ENCODE results near the gene TNF. TPM values are rescaled to one million over a fixed set of nuclear protein-coding genes. Genes with fewer than 3 reads are reported as not detected.

Gene TNF
- total RNA-seq, 1 experiment from 2014 or later: not detected

DNA sequence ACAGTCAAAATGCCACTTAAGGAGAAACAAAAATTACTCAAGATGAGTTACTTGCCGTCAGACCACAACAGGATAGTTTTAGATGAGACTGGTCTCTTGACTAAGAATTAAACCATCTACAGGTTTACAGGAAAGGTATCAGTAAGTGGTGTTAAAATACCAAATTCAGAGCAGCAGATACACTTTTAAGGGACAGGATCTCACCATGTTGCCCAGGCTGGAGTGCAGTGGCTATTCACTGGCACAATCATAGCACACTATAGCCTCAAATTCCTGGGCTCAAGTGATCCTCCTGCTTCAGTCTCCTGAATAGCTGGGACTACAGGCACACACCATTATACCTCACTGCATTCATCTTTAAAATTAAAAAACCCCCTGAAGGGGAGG is 41.9 kb upstream of the TNF start:
- no peak overlapping the region for H3K23ac ChIP-seq (ENCODE audit: insufficient read length, low read depth, low read length)
- H3K4me1 ChIP-seq (ENCODE audit: insufficient read depth, low read length): no peaks in the 10 kb centered on the region; the same call in 1 of the 2 replicates
- H3K4me2 ChIP-seq (ENCODE audit: insufficient read depth, insufficient read length, low read length): no peak overlapping the region
- H2BK120ac ChIP-seq (ENCODE audit: low read depth, low read length, poor library complexity, severe bottlenecking): no peak overlapping the region
- H3K23me2 ChIP-seq (ENCODE audit: insufficient read length, low read depth, low read length, poor library complexity, severe bottlenecking): no peaks in the 10 kb centered on the region
- H3K4me1 Mint-ChIP-seq: peaks cover 28 to 39% of the 10 kb centered on the region in 2 experiments
- H2AK5ac ChIP-seq (ENCODE audit: insufficient read length, low read length): no peak overlapping the region
- peaks cover 4% of the 10 kb centered on the region for H4K20me1 ChIP-seq (ENCODE audit: control insufficient read depth, insufficient read depth, insufficient read length)
- H3K18ac ChIP-seq (ENCODE audit: insufficient read length, low read depth, low read length): no peak overlapping the region
- no peak overlapping the region for H2BK20ac ChIP-seq (ENCODE audit: low read depth, low read length, poor library complexity, severe bottlenecking)
- no peaks in the 10 kb centered on the region for H3K27me3 Mint-ChIP-seq (ENCODE audit: low read depth)
- H3T11ph ChIP-seq (ENCODE audit: low read length): no peak overlapping the region
- peaks cover 75 to 90% (median 85%) of the 10 kb centered on the region in 3 experiments for H3K36me3 Mint-ChIP-seq (ENCODE audit: insufficient read depth in 1 of 3, low read depth in 3 of 3)
- H3K9me3 Mint-ChIP-seq: no peaks in the 10 kb centered on the region
- no peak overlapping the region for H3K9ac ChIP-seq (ENCODE audit: extremely low read depth, insufficient read length, low read length)
- no peaks in the 10 kb centered on the region for H3K27me3 ChIP-seq (ENCODE audit: insufficient read depth, low read length)
- TF ChIP-seq, protein P1, sequence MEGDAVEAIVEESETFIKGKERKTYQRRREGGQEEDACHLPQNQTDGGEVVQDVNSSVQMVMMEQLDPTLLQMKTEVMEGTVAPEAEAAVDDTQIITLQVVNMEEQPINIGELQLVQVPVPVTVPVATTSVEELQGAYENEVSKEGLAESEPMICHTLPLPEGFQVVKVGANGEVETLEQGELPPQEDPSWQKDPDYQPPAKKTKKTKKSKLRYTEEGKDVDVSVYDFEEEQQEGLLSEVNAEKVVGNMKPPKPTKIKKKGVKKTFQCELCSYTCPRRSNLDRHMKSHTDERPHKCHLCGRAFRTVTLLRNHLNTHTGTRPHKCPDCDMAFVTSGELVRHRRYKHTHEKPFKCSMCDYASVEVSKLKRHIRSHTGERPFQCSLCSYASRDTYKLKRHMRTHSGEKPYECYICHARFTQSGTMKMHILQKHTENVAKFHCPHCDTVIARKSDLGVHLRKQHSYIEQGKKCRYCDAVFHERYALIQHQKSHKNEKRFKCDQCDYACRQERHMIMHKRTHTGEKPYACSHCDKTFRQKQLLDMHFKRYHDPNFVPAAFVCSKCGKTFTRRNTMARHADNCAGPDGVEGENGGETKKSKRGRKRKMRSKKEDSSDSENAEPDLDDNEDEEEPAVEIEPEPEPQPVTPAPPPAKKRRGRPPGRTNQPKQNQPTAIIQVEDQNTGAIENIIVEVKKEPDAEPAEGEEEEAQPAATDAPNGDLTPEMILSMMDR (conservative IDR thresholded peaks at IDR 0.05): no peak
- H4K8ac ChIP-seq (replicated peaks; ENCODE audit: insufficient read length, low read depth, low read length): no peak overlapping the region
- DNase-seq: no peak
- H2BK5ac ChIP-seq (ENCODE audit: insufficient read length, low read length): no peak overlapping the region
- H3K9me3 ChIP-seq (ENCODE audit: control insufficient read depth, low read depth, low read length): no peaks in the 10 kb centered on the region
- no peak overlapping the region for H2BK12ac ChIP-seq (ENCODE audit: insufficient read length, low read depth, low read length)
- H3K56ac ChIP-seq (ENCODE audit: insufficient read length, low read depth, low read length): no peak overlapping the region
- H3K14ac ChIP-seq (ENCODE audit: insufficient read depth, low read length): no peak overlapping the region
- H3K4ac ChIP-seq (ENCODE audit: low read depth, low read length): no peak overlapping the region
- H2BK15ac ChIP-seq (ENCODE audit: low read depth, low read length): no peak overlapping the region
- H3K4me3 Mint-ChIP-seq: no peak overlapping the region
- peaks cover 2% of the 10 kb centered on the region; the same call in 1 of the 2 replicates for H3K79me2 ChIP-seq (ENCODE audit: insufficient read depth, low read length)
- peaks cover 11% of the 10 kb centered on the region for H3K79me1 ChIP-seq (ENCODE audit: insufficient read depth, low read depth, low read length, poor library complexity, severe bottlenecking)
- H3K27ac ChIP-seq (ENCODE audit: insufficient read length, low read depth, low read length): no peak overlapping the region
- no peak overlapping the region for H4K5ac ChIP-seq (ENCODE audit: insufficient read length, low read depth, low read length)
- H4K91ac ChIP-seq (ENCODE audit: insufficient read length, low read depth, low read length): no peak overlapping the region
- H2AFZ ChIP-seq (ENCODE audit: low read length): no peak overlapping the region
- peak overlapping the region in 2 of 3 experiments; percentile 38 to 40; a peak in 2 of 7 replicates for H3K27ac Mint-ChIP-seq
- WGBS (ENCODE audit: extremely low coverage, insufficient read length, low lambda C conversion rate): no CpG with 5 or more reads among the region's 1 CpG
